Right cardiac atrium (tissue), 5 donors: Measurements from ENCODE around the gene GPR141. TPM values are rescaled to one million over a fixed set of nuclear protein-coding genes. Genes with fewer than 3 reads are reported as not detected.
A peak's percentile ranks its signal among the peaks of the same experiment; 100 is the strongest.
"Not testable (repeated sequence)": the region's sequence is repeated elsewhere in the genome, so short reads cannot be mapped to it uniquely, and the experiment has no call there.

Experiments
- ATAC-seq, 2 donors: fragments of 200-7000 bp; cut with Tn5 transposase; one replicate each; pipeline versions ENCODE4 v1.8.0 to v1.9.1; 2020; ENCODE audit warnings: moderate library complexity in 2 of 2, mild to moderate bottlenecking in 1 of 2
- DNase-seq, 3 donors: peaks; one replicate each; pipeline ENCODE4 v3.0.0-alpha.2; 2020
- H3K27ac ChIP-seq: one replicate; pipeline ENCODE4 v1.5.1; 2013; ENCODE audit warnings: mild to moderate bottlenecking, low read length, control low read depth, moderate library complexity
- H3K27me3 ChIP-seq: one replicate; pipeline ENCODE4 v1.6.1; 2013; ENCODE audit not compliant: control insufficient read depth, insufficient read depth
- H3K4me1 ChIP-seq: one replicate; pipeline ENCODE4 v1.6.1; 2013; ENCODE audit warnings: low read length; ENCODE audit not compliant: control insufficient read depth, insufficient read depth
- H3K4me3 ChIP-seq: one replicate; pipeline ENCODE4 v1.5.1; 2013; ENCODE audit warnings: low read length, control low read depth
- H3K9me3 ChIP-seq: one replicate; pipeline ENCODE4 v1.6.1; 2013; ENCODE audit warnings: low read length; ENCODE audit not compliant: control insufficient read depth
- WGBS: extraction: QIAGEN DNeasy Blood & Tissue Kit; methylation state at CpG from one replicate; pipeline ENCODE4 v1.1.7; 2013; 5-methylcytosine and 5-hydroxymethylcytosine counted together
- intact Hi-C, 4 donors: fragments of 100-400 bp; cut with DNase I; formaldehyde crosslinking; loops; one replicate each; pipeline versions ENCODE4 v1.11.0 to v1.14.0; 2022 to 2023
- polyA plus RNA-seq: library from polyadenylated mRNA; stranded (reverse); fragments of 200-250 nt; gene quantifications from one replicate; pipeline ENCODE4 v1.2.3, GENCODE V29; 2013
- total RNA-seq, 4 donors: library from RNA; stranded (reverse); fragmentation: NEBNext Ultra II Directional; extraction: Animal tissue kit (Norgen Biotek cat#: 25700); gene quantifications; one replicate each; pipeline ENCODE4 v1.2.1, GENCODE V29; 2021
- donor health status: healthy with polysubstance abuse.
- donor health status: DM: no; HTN: yes; CAD: no.
- donor health status: DM: no; HTN: no; CAD: no.
- donor health status: DM: no; HTN: yes; CAD: no; lungs with severe emphysema.
- donor health status: DM: yes; HTN: yes; CAD: no.

The GPR141 gene
- total and polyA plus RNA-seq, 5 donors: 0.66 to 0.79 TPM; not detected in 3

DNA sequence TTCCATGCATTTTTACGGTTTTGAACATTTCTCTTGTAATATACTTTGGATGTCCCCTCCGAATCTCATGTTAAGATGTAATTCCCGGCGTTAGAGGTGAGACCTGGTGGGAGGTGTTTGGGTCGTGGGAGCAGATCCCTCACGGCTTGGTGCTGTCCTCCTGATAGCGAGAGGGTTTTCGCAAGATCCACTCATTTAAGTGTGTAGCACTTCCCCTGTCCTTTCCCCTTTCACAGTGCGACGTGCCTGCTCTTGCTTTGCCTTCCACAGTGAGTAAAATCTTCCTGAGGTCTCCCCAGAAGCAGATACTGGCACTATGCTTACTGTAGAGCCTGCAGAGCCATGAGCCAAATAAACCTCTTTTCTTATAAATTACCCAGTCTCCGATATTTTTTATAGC lies 6.6 kb downstream of the GPR141 start:
- ATAC-seq (no peak), DNase-seq (peak in 1 of 3 donors; percentile 46)
- Histone ChIP-seq H3K4me3 (no peak overlapping the region), H3K27me3 (no peaks in the 10 kb centered on the region), H3K27ac (no peak overlapping the region), H3K9me3 (no peaks in the 10 kb centered on the region), H3K4me1 (no peaks in the 10 kb centered on the region)
- intact Hi-C loops: no loop called here
- 85% methylated on average over 11 of the region's 11 CpGs for WGBS

DNA sequence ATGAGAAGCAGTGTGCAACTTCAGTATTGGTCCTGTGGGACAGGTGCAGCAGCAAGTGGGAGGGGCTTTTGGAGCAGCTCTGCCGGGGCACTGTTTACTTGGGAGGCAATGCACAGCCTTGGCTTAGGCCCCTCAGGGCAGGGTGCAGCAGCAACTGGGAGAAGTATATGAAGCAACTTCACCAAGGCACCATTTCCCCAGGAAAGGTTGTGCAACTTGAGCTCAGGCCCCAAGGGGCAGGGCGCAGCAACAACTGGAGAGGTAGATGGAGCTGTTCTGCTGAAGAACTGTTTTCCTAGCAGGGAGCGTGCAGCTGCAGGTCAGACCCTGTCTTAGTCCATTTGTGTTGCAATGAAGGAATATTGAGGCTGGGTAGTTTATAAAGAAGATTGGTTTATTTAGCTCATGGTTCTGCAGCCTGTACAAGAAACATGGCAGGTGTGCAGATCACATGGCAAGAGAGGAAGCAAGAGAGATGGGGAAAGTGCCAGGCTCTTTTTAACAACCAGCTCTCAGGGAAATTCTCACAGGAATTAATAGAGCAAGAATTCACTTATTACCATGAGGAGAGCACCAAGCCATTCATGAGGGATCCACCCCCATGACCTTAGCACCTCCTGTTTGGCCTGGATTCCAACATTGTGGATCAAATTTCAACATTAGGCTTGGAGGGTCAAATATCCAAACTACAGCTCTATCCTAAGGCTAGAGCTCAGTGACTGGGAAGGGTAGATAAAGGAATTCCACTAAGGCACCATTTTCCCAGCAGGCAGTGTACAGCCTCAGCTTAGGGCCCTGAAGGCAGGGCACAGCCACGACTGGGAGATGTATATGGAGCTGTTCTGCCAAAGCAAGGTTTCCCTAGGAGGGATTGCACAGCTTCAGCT lies 10.9 kb downstream of the GPR141 start:
- WGBS: 81% methylated on average over 4 of the region's 4 CpGs
- ATAC-seq (peak in 1 of 2 donors; percentile 40), DNase-seq (peak in 2 of 3 donors; percentile 53 to 58)
- no peaks in the 10 kb centered on the region for H3K9me3 ChIP-seq
- no peak overlapping the region for H3K27ac ChIP-seq
- no peak overlapping the region for H3K4me3 ChIP-seq
- no peaks in the 10 kb centered on the region for H3K27me3 ChIP-seq
- no peaks in the 10 kb centered on the region for H3K4me1 ChIP-seq
- intact Hi-C loops: no loop called here

DNA sequence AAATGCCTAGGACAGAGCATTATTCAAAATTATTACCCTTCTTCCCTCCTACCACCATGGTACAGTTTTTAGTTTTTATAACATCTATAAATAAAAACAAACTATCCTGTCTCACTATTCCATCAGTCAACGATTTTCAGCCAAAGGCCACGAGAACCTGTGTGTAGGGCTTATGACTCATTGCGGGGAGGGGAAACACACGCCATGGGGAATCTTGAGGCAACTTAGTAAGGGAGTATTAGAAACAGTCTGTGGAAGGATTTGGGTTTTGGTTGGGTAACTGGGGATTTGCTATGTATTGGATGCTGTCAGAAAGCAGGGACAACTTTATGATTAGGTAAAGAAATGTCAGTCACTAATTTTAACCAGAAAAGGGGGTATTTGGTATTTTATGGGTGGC lies 14.7 kb downstream of the GPR141 start:
- no peaks in the 10 kb centered on the region for H3K27me3 ChIP-seq
- H3K27ac ChIP-seq: no peak overlapping the region
- intact Hi-C loops: no loop called here
- WGBS: 85% methylated on average over 4 of the region's 4 CpGs
- ATAC-seq: no peak
- H3K4me1 ChIP-seq: no peaks in the 10 kb centered on the region
- no peak for DNase-seq
- H3K4me3 ChIP-seq: no peak overlapping the region
- no peaks in the 10 kb centered on the region for H3K9me3 ChIP-seq

DNA sequence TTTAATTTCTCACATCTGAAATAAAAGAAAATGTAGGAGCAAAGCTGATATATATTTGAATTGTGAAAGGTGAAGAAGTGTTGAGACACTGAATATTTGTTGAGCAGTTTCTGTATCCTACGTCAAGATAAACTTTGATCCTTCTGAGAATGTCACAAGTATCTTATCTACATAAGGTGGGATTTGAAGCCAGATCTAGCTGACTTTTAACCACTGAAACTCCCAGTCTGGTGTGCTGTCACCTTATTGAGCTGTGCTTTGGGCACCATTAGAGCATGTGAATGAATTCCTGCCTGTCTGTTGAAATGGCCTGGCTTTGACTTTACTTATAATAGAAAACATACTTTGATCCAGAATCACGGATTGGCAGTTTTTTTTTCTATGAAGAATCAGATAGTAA lies 15.2 kb downstream of the GPR141 start:
- intact Hi-C loops: no loop called here
- DNase-seq (no peak), ATAC-seq (no peak)
- Histone ChIP-seq H3K4me3 (no peak overlapping the region), H3K4me1 (no peaks in the 10 kb centered on the region), H3K9me3 (no peaks in the 10 kb centered on the region), H3K27me3 (no peaks in the 10 kb centered on the region), H3K27ac (no peak overlapping the region)
- WGBS: 72% methylated on average over 2 of the region's 2 CpGs

DNA sequence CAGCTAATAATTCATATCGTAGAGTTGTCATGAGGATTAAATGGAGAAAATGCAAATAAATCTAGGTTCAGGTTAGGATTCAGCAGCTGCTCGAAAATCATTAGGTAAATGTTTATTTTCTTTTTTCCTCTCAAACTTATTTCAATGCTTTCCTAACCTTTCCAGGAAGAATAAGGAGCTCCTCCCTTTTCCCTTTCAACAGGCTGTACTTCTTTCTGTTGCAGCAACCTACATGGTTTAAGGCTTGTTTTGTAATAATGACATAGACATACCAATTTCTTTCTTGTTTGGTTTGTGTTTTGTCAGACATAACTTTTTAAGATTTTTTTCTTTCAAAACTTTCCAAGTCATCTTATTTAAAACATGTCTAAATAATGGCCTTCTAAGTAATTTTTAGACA lies 18.2 kb downstream of the GPR141 start:
- no peak for DNase-seq
- H3K27ac ChIP-seq: no peak overlapping the region
- intact Hi-C loops: no loop called here

DNA sequence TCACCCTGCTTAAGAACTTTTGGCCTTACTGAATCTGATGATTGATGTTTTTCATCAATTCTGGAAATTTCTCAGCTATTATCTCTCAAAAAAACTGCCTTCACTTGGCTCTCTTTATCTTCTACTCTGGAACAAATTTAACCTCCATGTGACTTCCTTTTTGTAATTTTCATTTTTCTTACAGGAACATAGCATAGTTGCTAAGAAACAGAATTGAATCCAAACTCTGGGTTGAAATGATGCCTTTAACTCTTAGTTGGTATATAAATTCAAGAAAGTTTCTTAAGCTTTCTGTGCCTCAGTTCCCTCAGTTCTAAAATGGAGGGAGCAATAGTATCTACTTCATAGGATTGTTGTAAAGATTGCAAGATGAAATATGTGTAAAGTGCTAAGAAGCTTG lies 19.8 kb downstream of the GPR141 start:
- no peak for ATAC-seq
- H3K4me1 ChIP-seq: no peaks in the 10 kb centered on the region
- H3K9me3 ChIP-seq: no peaks in the 10 kb centered on the region
- H3K4me3 ChIP-seq: no peak overlapping the region
- intact Hi-C loops: no loop called here
- no peak for DNase-seq
- H3K27ac ChIP-seq: no peak overlapping the region
- no peaks in the 10 kb centered on the region for H3K27me3 ChIP-seq

More for the DNA sequence above, 18.2 kb downstream of the GPR141 start:
- ATAC-seq: no peak
- no peaks in the 10 kb centered on the region for H3K27me3 ChIP-seq
- H3K4me3 ChIP-seq: no peak overlapping the region
- H3K4me1 ChIP-seq: no peaks in the 10 kb centered on the region
- WGBS: 72% methylated on average over 2 of the region's 2 CpGs
- no peaks in the 10 kb centered on the region for H3K9me3 ChIP-seq

DNA sequence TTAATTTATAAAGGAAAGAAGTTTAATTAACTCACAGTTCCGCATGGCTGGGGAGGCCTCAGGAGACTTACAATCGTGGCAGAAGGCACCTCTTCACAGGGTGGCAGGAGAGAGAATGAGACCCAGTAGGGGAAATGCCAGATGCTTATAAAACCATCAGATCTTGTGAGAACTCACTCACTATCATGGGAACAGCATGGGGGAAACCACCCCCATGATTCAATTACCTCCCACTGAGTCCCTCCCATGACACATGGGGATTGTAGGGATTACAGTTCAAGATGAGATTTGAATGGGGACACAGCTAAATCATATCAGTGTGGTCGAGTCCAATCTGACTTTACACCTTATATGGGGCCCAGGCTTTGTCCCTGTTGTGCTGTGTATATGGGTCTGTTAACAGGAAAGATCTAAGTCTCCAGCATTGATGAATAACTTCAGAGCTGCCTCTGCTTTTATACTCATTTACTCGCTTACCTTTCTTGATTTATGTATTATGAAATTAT lies 20.8 kb downstream of the GPR141 start:
- intact Hi-C loops, H3K4me1 ChIP-seq, ATAC-seq, H3K9me3 ChIP-seq, H3K27ac ChIP-seq, H3K4me3 ChIP-seq, DNase-seq, H3K27me3 ChIP-seq: not testable (repeated sequence)
- 81% methylated on average over 4 of the region's 4 CpGs for WGBS

DNA sequence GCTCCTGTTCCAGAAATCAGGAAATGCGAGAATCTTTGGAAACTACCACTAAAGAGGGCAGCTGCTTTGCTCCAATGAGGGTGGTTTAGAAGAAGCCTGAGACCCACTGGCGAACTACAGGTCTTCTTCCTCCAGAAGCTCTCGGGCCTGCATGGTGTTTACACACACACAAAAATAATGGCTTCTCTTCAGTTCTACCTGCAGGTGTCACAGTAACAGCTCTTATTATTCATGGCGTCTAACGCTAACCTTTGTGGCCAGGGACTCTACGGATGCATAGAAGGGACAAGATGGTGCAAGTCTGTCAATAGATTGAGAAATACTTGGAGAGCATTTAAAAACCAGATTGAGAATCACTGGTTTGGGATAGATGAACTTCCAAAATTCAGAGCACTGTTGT lies 22.4 kb downstream of the GPR141 start:
- intact Hi-C loops: no loop called here
- Histone ChIP-seq H3K27ac (no peak overlapping the region), H3K27me3 (no peaks in the 10 kb centered on the region), H3K9me3 (no peaks in the 10 kb centered on the region), H3K4me1 (no peaks in the 10 kb centered on the region), H3K4me3 (no peak overlapping the region)
- WGBS: 91% methylated on average over 6 of the region's 6 CpGs
- no peak for DNase-seq
- no peak for ATAC-seq

DNA sequence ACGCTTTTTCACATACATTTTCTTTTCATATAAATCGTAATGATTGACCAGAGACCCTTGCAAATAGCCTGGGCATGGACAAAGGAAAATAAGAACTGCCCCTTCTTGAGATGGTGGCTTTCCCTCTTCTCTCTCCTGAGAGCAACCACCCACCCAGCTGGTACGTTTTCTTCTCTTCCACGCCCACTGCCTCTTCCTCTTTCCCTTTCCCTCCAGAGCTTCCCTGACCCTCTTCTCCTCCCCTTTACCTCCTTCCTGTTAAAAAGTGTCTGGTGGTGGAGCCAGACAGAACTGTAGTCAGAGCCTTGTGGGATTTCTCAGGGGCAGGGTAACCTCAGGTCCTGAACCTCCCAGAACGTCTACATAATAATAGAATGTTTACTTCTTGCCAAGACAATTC lies 23.2 kb downstream of the GPR141 start:
- no peak for DNase-seq
- no peak for ATAC-seq
- Histone ChIP-seq H3K27me3 (no peaks in the 10 kb centered on the region), H3K4me1 (no peaks in the 10 kb centered on the region), H3K27ac (no peak overlapping the region), H3K9me3 (no peaks in the 10 kb centered on the region), H3K4me3 (no peak overlapping the region)
- 56% methylated on average over 5 of the region's 5 CpGs for WGBS
- intact Hi-C loops: no loop called here

DNA sequence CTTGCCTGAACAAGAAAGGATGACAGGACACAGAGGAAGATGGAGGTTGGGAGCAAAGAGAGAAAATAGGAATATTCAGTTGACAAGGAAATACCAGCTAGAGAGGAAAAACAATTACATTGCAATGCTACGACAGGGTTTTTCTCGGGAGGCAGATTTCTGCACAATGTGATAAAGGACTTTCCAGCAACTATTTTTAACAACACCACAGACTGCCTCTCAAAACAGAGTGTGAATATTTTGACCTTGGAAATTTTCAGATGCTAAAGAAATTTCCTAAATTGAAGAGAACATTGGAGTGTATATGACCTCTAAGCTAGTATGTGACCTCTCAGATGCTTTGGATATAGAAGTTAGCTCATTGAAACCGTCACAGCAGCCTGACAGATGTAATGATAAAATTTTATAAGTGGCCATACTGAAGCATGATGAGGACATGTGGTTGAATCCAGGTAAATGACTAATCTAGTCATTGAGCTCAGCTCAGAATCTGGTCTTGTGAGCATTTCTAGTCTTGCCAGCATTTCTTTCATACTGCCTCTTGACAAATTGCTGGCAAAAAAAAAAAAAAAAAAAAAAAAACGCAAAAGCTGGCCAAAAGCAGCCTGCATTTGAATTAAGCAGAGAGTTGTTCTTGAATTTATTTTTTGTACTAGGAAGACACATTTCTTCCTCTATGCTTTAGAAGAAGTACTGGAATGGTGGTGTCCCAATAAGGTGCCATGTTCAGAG lies 24.4 kb downstream of the GPR141 start:
- Histone ChIP-seq H3K4me1 (no peaks in the 10 kb centered on the region), H3K4me3 (no peak overlapping the region), H3K27ac (no peak overlapping the region), H3K27me3 (no peaks in the 10 kb centered on the region), H3K9me3 (no peaks in the 10 kb centered on the region)
- WGBS: 23% methylated on average over 4 of the region's 4 CpGs
- DNase-seq (no peak), ATAC-seq (no peak)
- intact Hi-C loops: no loop called here
